SJSA1 (cell line): ENCODE data around the gene DPF3. TPM values are rescaled to one million over a fixed set of nuclear protein-coding genes. Genes with fewer than 3 reads are reported as not detected.

Source experiments
- DNase-seq, 2 experiments: peaks; one replicate each; pipeline ENCODE4 v3.0.0-alpha.2; 2015 to 2020; ENCODE audit warnings: low spot score in 2 of 2, low read depth in 1 of 2
- H3K27ac ChIP-seq: fragments of 250-450 bp; sonication (Bioruptor Pico); 2 replicates; pipeline ENCODE4 v1.5.1; 2020; ENCODE audit warnings: mild to moderate bottlenecking, moderate library complexity
- H3K27me3 ChIP-seq: fragments of 250-450 bp; sonication (Bioruptor Pico); replicated peaks from 2 replicates; pipeline ENCODE4 v1.5.1; 2020; ENCODE audit warnings: mild to moderate bottlenecking, moderate library complexity
- H3K36me3 ChIP-seq: fragments of 250-450 bp; sonication (Bioruptor Pico); 2 replicates; pipeline ENCODE4 v1.5.1; 2020; ENCODE audit warnings: mild to moderate bottlenecking
- H3K4me1 ChIP-seq: fragments of 250-450 bp; sonication (Bioruptor Pico); replicated peaks from 2 replicates; pipeline ENCODE4 v1.6.1; 2021; ENCODE audit warnings: mild to moderate bottlenecking
- H3K4me3 ChIP-seq: fragments of 250-450 bp; sonication (Bioruptor Pico); 2 replicates; pipeline ENCODE4 v1.5.1; 2020; ENCODE audit warnings: mild to moderate bottlenecking
- H3K9me3 ChIP-seq: fragments of 250-450 bp; sonication (Bioruptor Pico); replicated peaks from 2 replicates; pipeline ENCODE4 v1.5.1; 2020; ENCODE audit warnings: mild to moderate bottlenecking
- total RNA-seq: library from RNA; depleted of rRNA; stranded (reverse); fragments of >200 nt; shearing (Covaris generic); gene quantifications from 2 replicates; pipeline ENCODE4 v1.2.3, GENCODE V29; 2014; rRNA removed

DPF3 gene
- total RNA-seq, 1 experiment from 2014 or later: 2.1 TPM

GRCh38 chr14:72583316-72584272 is 310.3 kb downstream of the DPF3 start:
- DNase-seq: no peak
- Histone ChIP-seq H3K27ac (no peak overlapping the region), H3K4me1 (no peaks in the 10 kb centered on the region), H3K9me3 (no peaks in the 10 kb centered on the region), H3K36me3 (no peaks in the 10 kb centered on the region), H3K27me3 (no peaks in the 10 kb centered on the region), H3K4me3 (no peak overlapping the region)

- H3K36me3 ChIP-seq: no peaks in the 10 kb centered on the region
- H3K9me3 ChIP-seq: no peaks in the 10 kb centered on the region
- no peak overlapping the region for H3K27ac ChIP-seq
- no peak for DNase-seq
- H3K27me3 ChIP-seq: no peaks in the 10 kb centered on the region
- no peak overlapping the region for H3K4me3 ChIP-seq
- no peaks in the 10 kb centered on the region for H3K4me1 ChIP-seq
Measured at GRCh38 chr14:72582582-72582981, 311.3 kb downstream of the DPF3 start.

- H3K36me3 ChIP-seq: no peaks in the 10 kb centered on the region
- no peaks in the 10 kb centered on the region for H3K4me1 ChIP-seq
- no peaks in the 10 kb centered on the region for H3K27me3 ChIP-seq
- no peak overlapping the region for H3K4me3 ChIP-seq
- no peak for DNase-seq
- no peak overlapping the region for H3K27ac ChIP-seq
- no peaks in the 10 kb centered on the region for H3K9me3 ChIP-seq
Measured at GRCh38 chr14:72578514-72578913, 315.4 kb downstream of the DPF3 start.

GRCh38 chr14:72577521-72577920 is 316.4 kb downstream of the DPF3 start:
- no peak for DNase-seq

GRCh38 chr14:72576258-72576657 is 317.6 kb downstream of the DPF3 start:
- Histone ChIP-seq H3K4me3 (no peak overlapping the region), H3K27me3 (no peaks in the 10 kb centered on the region), H3K9me3 (no peaks in the 10 kb centered on the region), H3K4me1 (no peaks in the 10 kb centered on the region), H3K36me3 (no peaks in the 10 kb centered on the region), H3K27ac (no peak overlapping the region)
- no peak for DNase-seq

More at GRCh38 chr14:72577521-72577920, 316.4 kb downstream of the DPF3 start:
- Histone ChIP-seq H3K36me3 (no peaks in the 10 kb centered on the region), H3K4me1 (no peaks in the 10 kb centered on the region), H3K4me3 (no peak overlapping the region), H3K27me3 (no peaks in the 10 kb centered on the region), H3K27ac (no peak overlapping the region), H3K9me3 (no peaks in the 10 kb centered on the region)

- DNase-seq: no peak
- Histone ChIP-seq H3K9me3 (no peaks in the 10 kb centered on the region), H3K4me1 (no peaks in the 10 kb centered on the region), H3K4me3 (no peak overlapping the region), H3K27me3 (no peaks in the 10 kb centered on the region), H3K36me3 (no peaks in the 10 kb centered on the region), H3K27ac (no peak overlapping the region)
Measured at GRCh38 chr14:72574715-72575114, 319.2 kb downstream of the DPF3 start.

GRCh38 chr14:72573725-72574417 is 320.0 kb downstream of the DPF3 start:
- Histone ChIP-seq H3K4me3 (no peak overlapping the region), H3K27me3 (no peaks in the 10 kb centered on the region), H3K36me3 (no peaks in the 10 kb centered on the region), H3K4me1 (no peaks in the 10 kb centered on the region), H3K9me3 (no peaks in the 10 kb centered on the region), H3K27ac (no peak overlapping the region)
- no peak for DNase-seq

Other genes with a start within 250 kb of the DPF3 start
- gene DCAF4, start 32.4 kb upstream of the DPF3 start, total RNA-seq: 14.4 and 24.2 TPM in 2 replicates
- gene ZFYVE1, start 133.0 kb upstream of the DPF3 start, total RNA-seq: 3.7 and 6.6 TPM in 2 replicates
- 30.0 and 31.8 TPM in 2 replicates for gene RBM25, start 164.4 kb upstream of the DPF3 start, total RNA-seq
- gene PSEN1, start 242.4 kb upstream of the DPF3 start, total RNA-seq: 23.5 and 26.2 TPM in 2 replicates